Mammary epithelial cell (primary cell): ENCODE measurements around the gene LTBP4.

Experiments used
- CTCF ChIP-seq, 2 donors: IDR thresholded peaks in 1 of 2; conservative IDR thresholded peaks in 1 of 2; 2 replicates each; pipeline ENCODE4 v1.5.1; 2011 to 2012; ENCODE audit warnings: inconsistent platforms in 2 of 2, low read length in 2 of 2, mild to moderate bottlenecking in 2 of 2, control low read depth in 1 of 2, low read depth in 1 of 2; ENCODE audit not compliant: insufficient read depth in 1 of 2; ENCODE audit errors: extremely low read depth in 1 of 2
- EZH2 ChIP-seq: IDR thresholded peaks from 2 replicates; pipeline ENCODE4 v1.6.1; 2012; ENCODE audit warnings: low read length, inconsistent platforms, borderline replicate concordance

DNA sequence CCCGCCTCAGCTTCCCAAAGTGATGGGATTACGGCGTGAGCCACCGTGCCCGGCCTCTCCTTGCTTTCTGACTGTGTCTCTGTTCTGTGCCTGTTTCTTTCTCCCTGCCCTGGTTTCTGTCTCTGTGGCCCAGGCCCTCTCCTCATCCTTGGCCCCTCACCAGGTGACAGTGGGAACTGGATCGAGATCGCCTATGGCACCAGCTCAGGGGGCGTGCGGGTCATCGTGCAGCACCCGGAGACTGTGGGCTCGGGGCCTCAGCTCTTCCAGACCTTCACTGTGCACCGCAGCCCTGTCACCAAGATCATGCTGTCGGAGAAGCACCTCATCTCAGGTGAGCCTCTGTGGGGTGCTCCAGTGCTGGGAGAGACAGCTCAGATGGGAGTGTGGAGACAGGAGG is 14.6 kb upstream of the LTBP4 start:
- TF ChIP-seq CTCF (conservative IDR thresholded peaks at IDR 0.05 in 1 of 2, IDR thresholded peaks at IDR 0.05 in 1 of 2; ENCODE audit: extremely low read depth in 1 of 2, insufficient read depth in 1 of 2, low read depth in 1 of 2, low read length in 2 of 2) (no peak), EZH2 (no peak)
